ENCODE results near the gene ITGB3.
"Not testable (repeated sequence)": the region's sequence is repeated elsewhere in the genome, so short reads cannot be mapped to it uniquely, and the experiment has no call there.

ITGB3 gene

DNA sequence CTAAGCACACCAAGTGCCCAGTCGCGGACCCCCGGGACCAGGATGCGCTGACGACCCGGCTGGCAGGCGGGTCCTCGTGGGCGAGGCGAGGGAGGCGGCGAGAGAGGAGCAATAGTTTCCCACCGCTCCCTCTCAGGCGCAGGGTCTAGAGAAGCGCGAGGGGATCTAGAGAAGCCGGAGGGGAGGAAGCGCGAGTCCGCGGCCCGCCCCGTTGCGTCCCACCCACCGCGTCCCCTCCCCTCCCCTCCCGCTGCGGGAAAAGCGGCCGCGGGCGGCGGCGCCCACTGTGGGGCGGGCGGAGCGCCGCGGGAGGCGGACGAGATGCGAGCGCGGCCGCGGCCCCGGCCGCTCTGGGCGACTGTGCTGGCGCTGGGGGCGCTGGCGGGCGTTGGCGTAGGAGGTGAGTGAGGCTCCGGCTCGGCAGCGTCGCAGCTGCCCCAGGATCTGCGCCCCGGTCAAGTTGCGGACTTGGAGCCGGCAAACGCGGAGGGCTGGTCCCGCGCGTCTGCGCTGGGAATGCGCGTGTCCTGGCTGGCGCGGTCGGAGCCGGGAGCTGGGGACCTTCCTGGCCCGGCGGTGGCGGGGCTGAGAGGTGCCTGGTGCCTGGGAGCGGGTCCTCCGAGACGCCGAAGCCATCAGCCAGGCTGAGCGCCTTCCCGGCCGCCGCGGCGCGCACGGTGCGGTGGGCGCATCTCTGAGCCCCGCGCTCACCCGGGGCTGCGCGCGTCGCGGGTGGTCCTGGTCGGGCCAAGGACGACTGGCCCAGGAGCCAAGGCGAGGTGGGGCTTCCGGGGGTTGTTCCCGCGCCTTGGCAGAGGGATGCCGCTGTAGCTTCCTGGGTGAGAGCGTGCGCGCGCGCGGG is at the start of gene ITGB3:
Gene ITGB3, plus strand, starts transcription at position 287 of the 862 bp plus-strand sequence. Its CDS starts 35 bp downstream, at position 322.
- DNase-seq: peak; percentile 81

DNA sequence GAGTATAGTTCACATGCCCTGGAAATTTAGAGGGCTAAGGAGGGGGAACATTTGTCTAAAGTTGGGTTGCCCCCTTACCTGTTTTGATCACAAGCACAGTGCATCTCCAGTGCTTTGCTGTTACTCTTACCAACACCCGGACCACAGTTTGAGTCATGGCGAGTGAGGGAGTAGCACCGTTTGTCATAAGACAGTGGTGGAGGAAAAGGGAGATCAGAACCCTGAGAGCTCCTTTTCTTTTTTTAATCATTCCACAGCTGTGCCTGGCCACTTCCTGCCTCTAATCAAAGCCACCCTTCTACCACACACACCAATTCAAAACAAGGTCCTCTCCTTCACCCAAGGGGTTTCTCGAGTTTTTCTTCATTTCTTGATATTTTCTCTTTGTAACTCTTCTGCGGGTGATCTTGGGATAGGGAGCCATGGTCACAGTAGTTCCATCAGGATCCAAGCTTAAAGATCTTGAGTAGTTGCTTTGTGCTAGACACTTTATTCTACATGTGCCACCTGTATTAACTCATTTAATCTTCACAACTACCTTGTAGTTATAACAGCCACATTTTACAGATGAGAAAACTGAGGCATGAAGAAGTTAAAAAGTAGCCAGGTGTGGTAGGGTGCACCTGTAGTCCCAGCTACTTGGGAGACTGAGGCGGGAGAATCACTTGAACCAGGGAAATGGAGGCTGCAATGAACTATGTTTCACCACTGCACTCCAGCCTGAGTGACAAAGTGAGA is 49.5 kb upstream of the ITGB3 start:
- DNase-seq: no peak

DNA sequence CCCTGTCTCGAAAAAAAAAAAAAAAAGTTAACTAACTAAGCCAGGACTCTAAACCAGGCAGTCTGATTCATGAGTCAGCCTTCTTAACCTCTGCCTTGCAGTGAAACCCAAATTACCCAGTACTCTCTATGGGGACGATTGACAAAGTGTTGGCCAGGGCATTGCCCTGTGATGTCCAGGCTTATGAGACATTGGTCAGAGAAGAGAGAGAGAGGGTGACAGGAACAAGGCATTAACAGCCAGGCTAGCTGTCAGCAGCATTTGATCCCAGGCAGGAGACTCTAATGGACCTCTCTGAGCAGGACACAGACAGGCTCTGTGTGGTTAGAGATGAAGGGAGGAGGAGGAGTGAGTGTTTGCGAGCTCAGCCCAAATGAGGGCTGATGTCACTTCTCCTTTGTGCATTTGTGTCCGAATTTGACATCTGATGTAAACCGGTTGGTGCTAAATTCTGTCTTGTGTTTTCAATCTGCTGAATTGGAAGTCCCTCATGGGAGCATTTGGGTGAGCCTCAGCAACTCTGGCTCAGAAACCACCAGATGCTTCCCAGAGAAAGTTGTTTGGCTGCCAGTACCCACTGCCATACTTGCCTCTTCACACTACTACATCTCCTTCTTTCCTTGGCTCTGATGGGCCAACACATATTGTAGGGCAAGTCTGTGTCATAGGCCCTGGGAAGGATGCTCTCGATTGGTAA is 48.8 kb upstream of the ITGB3 start:
- peak; percentile 71 for DNase-seq

- peak; percentile 74 for DNase-seq
These were observed 48.1 kb upstream of the ITGB3 start for GRCh38 chr17:47205419-47205963.

GRCh38 chr17:47207143-47208067 is 46.2 kb upstream of the ITGB3 start:
- DNase-seq: no peak

- no peak for DNase-seq
These were observed 44.7 kb upstream of the ITGB3 start, which contains the start of gene MYL4 for GRCh38 chr17:47208744-47209488. MYL4 (plus strand) TSS chr17:47209348; CDS start chr17:47209423, 75 bp downstream.

- no peak for DNase-seq
These were observed 44.1 kb upstream of the ITGB3 start for GRCh38 chr17:47209499-47209898.

DNA sequence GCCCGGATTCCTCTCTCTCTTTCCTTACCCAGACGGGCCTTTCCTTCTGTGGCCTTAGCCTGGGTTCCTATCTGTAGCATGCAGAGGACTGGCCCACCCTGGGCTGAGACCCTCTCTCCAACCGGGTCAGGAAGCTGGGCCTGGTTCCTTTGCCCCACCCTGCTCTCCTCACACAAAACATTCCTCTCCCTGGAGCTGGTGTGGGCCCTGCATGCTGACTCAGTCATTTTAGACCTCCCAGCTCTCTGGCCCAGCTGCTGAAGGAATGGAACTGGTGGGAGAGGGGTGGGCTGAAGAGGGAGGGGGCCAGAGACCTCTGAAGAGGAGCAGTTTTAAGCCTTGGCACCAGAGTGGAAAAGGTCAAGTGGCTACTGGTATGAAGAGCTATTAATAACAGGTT is 43.5 kb upstream of the ITGB3 start:
- no peak for DNase-seq

- no peak for DNase-seq
These were observed 42.8 kb upstream of the ITGB3 start for GRCh38 chr17:47210779-47211178.

DNA sequence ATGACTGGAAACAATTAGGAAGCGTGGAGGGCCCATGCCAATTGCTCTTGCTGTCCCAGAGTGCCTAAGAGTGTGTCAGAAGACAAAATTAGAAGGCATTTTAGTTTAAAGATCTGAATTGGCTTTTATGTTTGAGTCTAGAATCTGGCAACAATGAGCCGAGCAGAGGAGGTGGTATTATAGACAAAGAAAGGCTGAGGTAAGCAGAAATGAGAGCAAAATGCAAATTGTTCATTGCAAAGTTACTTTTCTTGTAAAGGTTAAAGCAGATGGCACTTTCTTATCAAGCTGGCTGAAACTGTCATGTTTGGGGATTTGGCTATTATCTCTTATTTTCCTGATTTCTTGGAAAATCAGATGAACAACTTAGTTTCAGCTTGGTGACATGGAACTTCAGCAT is 41.2 kb upstream of the ITGB3 start:
- DNase-seq: no peak

DNA sequence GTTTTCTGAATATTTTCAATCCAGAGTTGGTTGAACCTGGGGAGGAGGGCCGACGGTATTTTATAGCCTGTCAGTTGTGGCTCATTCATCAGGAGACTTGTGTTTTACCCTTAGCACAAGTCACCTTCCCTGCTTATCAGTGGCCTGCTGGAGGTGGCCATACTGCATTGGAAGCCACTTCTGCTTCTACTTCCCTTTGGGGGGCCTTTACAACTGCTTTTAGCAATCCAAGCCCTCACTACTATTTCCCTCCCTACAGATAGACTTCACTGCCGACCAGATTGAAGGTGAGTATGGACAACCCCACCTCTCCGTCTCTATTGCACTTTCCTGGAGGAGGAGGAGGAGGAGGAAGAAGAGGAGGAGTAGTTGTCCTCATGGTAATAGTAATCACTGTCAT is 40.1 kb upstream of the ITGB3 start:
- no peak for DNase-seq

DNA sequence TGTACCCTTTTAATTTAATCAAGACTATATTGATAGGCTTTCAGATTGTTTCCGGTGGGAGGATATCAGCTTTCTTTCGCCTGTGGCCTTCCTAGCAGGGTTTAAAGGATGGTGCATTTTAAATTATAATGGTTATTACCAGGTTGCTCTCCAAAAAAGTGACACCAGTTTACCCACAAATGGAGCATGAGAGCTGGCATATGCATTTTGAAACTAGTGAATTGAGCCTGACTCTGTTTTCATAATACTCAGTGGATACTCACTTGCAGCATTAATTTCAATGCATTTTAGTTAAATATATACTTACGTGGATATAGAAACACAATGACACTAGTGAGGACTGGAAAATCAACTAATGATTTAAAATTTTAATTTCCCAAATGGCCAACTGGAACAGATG is 38.7 kb upstream of the ITGB3 start:
- no peak for DNase-seq

GRCh38 chr17:47216821-47217220 is 36.8 kb upstream of the ITGB3 start:
- DNase-seq: not testable (repeated sequence)

- not testable (repeated sequence) for DNase-seq
These were observed 36.3 kb upstream of the ITGB3 start for GRCh38 chr17:47217279-47217678.

DNA sequence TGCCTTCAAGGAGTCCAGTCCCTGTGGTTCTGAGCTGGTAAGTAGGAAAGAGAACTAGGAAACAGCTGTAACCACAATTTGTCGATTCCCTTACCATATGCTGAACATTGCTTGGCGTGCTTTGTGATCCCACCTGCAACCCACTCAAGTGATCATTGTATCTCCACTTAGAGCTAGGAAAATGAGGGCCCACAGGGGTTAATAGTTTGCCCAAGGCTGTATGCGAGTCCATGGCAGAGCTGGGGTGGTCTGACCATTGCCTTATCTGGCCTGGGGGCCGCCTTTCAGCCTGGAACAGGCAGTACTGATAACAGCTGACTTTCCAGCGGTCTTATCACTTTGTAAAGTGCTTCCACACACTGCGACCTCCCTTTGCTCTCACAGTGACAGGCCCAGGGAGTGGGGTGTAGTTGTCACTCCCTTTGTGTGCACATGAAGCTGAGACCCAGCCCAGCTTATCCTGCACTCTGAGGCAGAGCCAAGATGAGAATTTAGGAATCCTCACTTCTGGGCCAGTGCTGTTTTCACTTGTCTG is 34.7 kb upstream of the ITGB3 start:
- DNase-seq: no peak

DNA sequence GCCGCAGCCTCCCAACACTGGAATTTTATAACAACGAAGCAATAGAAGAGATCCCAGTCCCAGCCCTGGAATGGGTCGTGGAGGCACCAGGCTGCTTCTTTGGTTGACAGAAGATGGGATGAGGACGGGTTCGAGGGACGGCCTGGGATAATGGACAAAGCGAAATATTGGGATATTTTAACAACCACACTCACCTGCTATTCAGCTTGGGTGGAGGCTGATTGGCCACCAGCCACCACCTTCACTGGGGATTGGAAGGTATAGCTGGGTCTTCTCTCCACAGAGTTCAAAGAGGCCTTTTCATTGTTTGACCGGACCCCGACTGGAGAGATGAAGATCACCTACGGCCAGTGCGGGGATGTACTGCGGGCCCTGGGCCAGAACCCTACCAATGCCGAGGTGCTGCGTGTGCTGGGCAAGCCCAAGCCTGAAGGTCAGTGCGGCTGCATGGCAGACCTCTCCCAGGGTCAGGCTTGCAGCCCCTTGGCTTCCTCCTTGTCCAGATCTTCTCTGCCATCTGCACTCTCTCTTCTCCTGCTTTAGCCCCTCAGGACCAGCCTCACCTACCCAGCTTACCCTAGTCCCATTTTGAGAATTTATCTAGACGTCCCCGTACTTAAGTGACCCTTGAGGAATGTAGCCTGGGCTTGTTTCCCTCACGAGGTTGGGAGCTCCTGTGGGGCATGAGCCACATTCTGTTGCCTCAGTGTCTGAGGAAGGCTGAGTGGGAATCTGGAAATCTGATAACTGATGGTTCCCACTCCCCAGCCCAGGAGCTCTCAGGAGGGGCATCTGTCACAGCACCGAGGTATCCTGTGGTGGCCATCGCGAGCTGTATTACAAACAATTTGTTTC is 33.8 kb upstream of the ITGB3 start:
- DNase-seq: no peak

DNA sequence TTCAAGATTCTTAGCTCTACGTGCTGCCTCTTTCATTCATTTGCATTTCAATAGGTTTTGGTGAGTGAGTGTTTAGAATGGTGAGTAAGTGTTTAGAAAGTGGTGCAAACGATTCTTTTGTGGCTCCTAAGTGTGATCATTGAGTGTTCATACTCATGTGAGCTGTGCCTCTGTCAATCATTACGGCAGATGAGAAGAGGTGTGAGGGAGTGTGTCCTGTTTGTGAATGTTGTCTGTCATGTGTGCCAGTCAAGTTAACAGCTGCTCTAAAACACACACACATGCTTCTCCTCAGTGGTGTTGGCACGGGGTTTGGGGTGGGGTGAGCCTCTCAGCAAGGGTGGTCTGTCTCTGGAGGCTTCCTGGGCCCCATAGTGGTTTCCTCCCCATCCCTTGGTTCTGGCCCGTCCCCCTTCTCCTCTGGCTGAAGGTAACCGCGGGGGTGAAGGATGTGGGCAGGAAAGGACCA is 33.1 kb upstream of the ITGB3 start:
- DNase-seq: peak; percentile 67

- no peak for DNase-seq
These were observed 32.5 kb upstream of the ITGB3 start for GRCh38 chr17:47221154-47221553.

- no peak for DNase-seq
These were observed 31.6 kb upstream of the ITGB3 start for GRCh38 chr17:47222047-47222446.

GRCh38 chr17:47223007-47223406 is 30.6 kb upstream of the ITGB3 start:
- DNase-seq: no peak

All from activated CD8-positive, alpha-beta memory T cell treated with anti-CD3 and anti-CD28 coated beads for 24 hours (primary cell).